Mononuclear cell (primary cell): ENCODE results near the gene KCNN4. TPM values are rescaled to one million over a fixed set of nuclear protein-coding genes. Genes with fewer than 3 reads are reported as not detected.
"Not testable (repeated sequence)": the region's sequence is repeated elsewhere in the genome, so short reads cannot be mapped to it uniquely, and the experiment has no call there.

ENCODE experiments used
- H3K27me3 ChIP-seq: 2 replicates; pipeline ENCODE4 v1.6.0; 2011; ENCODE audit warnings: low read length, control low read depth; ENCODE audit not compliant: insufficient read depth
- H3K4me1 ChIP-seq: 2 replicates; pipeline ENCODE4 v1.5.1; 2011; ENCODE audit warnings: mild to moderate bottlenecking, low read length, control low read depth; ENCODE audit not compliant: insufficient read depth
- H3K4me3 ChIP-seq: 2 replicates; pipeline ENCODE4 v1.5.1; 2011; ENCODE audit warnings: mild to moderate bottlenecking, low read length, moderate library complexity
- H3K9me3 ChIP-seq: 2 replicates; pipeline ENCODE4 v1.5.1; 2011; ENCODE audit warnings: low read depth, mild to moderate bottlenecking, control low read depth, low read length
- total RNA-seq: library from RNA; depleted of rRNA; stranded (reverse); fragments of >200 nt; gene quantifications from one replicate; pipeline ENCODE4 v1.2.3, GENCODE V29; 2012

The KCNN4 gene
- total RNA-seq, 1 donor = 9.9 TPM

DNA sequence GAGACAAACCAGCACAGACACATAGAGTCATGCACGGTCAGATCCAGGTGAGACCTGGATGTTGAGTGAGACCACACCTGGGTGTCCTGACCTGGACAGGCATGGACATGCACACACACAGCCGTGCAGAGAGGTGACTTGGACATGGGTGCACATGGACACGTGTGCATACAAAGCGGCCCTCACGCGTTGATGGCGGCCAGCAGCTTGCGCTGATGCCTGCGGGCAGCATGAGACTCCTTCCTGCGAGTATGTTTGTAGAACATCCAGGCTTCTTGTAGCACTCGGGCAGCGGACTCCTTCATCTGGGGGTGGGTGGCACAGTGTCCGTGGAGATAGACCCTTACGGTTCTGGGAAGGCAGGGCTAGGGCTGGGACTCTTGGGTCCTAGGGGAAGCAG lies 11.5 kb downstream of the KCNN4 start:
- H3K4me1 ChIP-seq = peaks cover 63% of the 10 kb centered on the region
- H3K27me3 ChIP-seq = no peaks in the 10 kb centered on the region
- H3K9me3 ChIP-seq = no peaks in the 10 kb centered on the region
- H3K4me3 ChIP-seq = no peak overlapping the region

DNA sequence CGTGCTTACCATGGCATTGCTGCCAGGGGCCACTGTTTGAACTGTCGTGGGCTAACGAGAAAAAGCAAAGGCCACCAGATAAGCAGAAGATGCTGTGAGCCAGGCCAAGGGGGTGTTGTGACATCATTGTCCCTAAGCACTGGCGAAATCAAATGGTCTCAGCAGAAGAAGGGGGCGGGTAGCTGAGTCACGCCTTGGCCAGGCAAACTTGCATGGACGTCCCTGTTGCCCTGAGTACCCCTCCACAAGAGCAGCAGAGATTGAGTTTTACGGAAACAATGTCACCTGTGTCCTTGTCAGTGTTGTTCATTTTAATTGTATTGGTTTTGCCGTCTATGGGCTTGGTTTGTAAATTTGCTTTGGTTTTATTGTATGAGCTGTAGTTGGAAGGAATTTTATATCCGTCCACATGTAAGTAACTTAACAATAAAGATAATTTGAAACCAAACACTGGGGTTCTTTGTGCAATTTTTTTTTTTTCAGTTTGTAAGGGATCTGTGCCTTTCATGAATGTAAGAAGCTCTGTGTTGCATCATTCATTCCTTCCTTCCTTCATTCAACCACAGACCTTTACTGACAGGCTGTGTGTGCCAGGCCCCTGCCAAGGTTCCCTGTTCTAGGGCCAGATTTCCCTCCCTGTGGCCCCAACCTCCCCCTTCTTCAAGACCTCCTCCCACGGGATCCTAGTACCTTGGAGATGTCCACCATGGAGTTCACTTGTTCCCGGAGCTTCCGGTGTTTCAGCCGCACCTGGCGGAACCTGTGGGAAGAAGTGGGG lies 12.3 kb downstream of the KCNN4 start:
- Histone ChIP-seq H3K27me3 (no peaks in the 10 kb centered on the region), H3K9me3 (no peaks in the 10 kb centered on the region), H3K4me1 (peaks cover 69% of the 10 kb centered on the region), H3K4me3 (no peak overlapping the region)

DNA sequence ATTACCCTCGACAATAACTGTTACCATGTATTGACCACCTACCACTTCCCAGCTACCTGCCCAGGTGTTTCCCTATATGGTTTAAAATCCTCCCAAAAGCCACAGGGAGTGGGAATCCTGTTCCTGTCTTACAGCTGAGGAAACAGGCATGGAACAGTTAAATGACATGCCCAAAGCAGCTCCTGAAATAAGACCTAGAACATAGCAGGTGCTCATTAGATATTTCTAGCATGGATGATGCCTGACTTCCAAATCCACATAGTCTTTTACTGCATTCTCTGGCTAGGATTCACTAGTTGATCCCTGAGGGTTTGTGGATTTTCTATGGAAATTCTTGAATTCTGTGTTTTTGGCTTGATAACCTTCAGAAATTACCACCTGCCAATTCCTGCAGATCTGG lies 13.0 kb downstream of the KCNN4 start:
- Histone ChIP-seq H3K27me3 (no peaks in the 10 kb centered on the region), H3K9me3 (no peaks in the 10 kb centered on the region), H3K4me3 (no peak overlapping the region), H3K4me1 (peaks cover 74% of the 10 kb centered on the region)

DNA sequence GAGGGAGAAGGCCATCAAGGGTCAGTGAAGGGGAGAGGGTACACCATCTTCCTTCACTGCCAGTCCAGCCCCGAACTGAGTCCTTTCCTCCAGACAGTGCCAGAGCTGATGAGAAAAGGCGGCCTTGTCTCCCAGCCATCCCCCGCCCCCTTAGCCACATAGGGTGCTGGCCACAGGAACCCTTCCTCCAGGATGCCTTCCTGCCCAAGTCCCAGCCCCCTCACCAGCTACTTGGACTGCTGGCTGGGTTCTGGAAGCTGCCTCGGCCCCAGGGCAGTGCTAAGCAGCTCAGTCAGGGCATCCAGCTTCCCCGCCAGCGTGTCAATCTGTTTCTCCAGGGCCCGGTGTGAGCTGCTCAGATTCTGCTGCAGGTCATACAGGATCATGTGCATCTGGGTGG lies 13.5 kb downstream of the KCNN4 start:
- no peaks in the 10 kb centered on the region for H3K27me3 ChIP-seq
- H3K9me3 ChIP-seq = no peaks in the 10 kb centered on the region
- no peak overlapping the region for H3K4me3 ChIP-seq
- peaks cover 74% of the 10 kb centered on the region for H3K4me1 ChIP-seq

DNA sequence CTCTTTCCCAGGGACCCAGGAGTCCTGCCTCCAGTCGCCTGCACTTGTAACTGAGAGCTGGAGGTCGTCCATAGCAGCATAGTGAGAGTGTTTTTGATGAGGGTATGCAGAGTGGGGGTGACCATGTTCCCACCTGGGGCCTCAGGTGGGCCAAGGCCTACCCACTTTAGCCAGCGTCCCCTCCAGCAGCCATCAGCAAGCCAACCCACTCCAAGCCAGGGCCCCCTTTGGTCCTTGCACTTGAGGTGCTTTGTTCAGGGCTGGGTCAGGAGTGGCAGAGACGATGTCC lies 14.1 kb downstream of the KCNN4 start:
- Histone ChIP-seq H3K27me3 (no peaks in the 10 kb centered on the region), H3K4me3 (no peak overlapping the region), H3K4me1 (peaks cover 74% of the 10 kb centered on the region), H3K9me3 (no peaks in the 10 kb centered on the region)

DNA sequence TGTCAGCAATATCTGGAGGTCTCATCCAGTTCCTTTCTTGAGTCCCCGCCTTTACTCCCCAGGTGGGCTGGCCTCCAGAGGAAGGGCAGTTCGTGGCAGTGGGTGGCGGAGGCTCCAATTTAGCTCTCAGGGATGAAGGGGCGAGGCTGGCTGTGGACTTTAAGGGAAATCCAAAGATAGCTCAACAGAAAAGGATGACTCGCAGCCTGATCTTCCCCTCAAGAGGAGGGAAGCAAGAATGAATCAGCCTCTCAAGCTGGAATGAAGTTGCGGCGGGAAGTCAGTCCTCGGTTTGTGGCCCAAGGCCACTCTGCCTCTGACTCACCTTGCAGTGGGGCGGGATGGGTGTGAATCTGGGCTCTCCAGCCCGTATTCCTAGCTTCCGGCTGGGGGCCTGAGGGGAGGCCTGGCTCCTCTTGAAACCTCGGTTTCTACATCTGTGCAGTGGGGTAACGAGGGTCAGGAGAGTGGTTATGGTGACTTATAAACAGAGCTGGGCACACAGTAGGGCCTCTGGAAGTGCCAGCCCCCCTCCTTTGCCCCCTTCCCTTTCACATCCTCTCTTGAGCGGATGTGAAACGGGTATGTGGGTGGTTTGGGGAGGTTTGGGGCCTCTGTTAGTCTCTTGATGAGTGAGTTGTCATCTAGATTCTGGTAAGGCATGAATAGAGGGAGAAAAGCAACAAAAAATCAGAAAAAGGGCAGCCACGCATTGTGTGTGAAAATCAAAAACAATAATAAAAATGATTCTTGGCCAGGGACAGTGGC lies 15.5 kb downstream of the KCNN4 start:
- peaks cover 72% of the 10 kb centered on the region for H3K4me1 ChIP-seq
- H3K4me3 ChIP-seq = no peak overlapping the region
- no peaks in the 10 kb centered on the region for H3K27me3 ChIP-seq
- H3K9me3 ChIP-seq = no peaks in the 10 kb centered on the region

DNA sequence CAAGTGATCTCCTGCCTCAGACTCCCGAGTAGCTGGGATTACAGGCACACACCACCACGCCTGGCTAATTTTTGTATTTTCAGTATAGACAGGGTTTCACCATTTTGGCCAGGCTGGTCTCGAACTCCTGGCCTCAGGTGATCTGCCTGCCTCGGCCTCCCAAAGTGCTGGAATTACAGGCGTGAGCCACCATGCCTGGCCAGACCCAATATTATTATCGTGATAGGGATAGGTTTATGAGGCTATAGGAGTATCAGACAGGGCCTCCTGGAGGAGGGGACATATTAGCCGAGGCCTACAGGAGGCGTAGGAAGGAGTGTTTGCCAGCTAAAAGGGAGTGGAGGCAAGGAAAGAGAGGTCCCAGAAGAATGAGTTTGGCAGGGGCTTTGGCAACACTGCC lies 16.1 kb downstream of the KCNN4 start:
- not testable (repeated sequence) for H3K4me3 ChIP-seq, H3K27me3 ChIP-seq, H3K9me3 ChIP-seq
- peaks cover 67% of the 10 kb centered on the region for H3K4me1 ChIP-seq

DNA sequence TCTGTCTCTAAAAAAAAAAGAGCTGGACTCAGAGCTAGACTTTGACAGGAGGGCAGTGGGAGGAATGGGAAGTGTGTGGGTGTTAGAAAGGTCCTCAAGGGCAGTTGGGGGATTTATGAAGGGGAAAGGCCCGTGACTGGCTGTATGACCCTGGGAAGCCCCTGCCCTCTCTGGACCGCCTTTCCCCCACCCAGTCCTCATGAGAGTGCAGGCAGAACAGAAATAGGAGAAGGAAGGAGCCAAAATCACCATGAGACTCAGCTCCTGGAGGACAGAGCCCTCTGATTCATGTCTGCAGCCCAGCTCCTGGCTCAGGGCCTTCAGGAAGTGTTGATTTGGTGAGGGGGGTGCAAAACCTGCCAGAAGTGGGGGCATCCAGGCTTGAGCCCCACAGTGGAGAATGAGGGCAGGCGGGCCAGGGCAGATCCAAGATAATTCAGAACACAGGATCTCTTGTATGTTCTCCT lies 17.3 kb downstream of the KCNN4 start:
- H3K27me3 ChIP-seq = no peaks in the 10 kb centered on the region
- H3K9me3 ChIP-seq = no peaks in the 10 kb centered on the region
- no peak overlapping the region for H3K4me3 ChIP-seq
- H3K4me1 ChIP-seq = peaks cover 60% of the 10 kb centered on the region

DNA sequence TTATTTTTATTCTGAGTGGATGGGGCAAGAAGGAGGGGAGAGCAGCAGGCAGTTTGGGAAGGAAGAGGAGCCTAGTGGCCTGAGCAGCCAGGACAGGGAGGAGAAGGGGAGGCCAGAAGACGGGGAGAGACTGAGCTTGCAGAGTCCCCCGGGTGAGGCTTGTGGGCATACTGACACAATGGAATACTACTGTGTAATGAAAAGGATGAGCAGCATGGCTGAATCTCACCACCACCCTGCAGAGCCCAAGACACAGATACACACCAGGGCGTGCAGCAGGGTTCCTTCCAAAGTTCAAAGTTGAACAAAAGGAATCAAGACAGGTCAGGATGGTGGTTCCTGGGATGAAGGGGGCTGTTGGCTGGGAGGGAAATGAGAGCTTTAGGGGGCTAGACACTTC lies 18.0 kb downstream of the KCNN4 start:
- no peaks in the 10 kb centered on the region for H3K27me3 ChIP-seq
- no peaks in the 10 kb centered on the region for H3K9me3 ChIP-seq
- peaks cover 59% of the 10 kb centered on the region for H3K4me1 ChIP-seq
- no peak overlapping the region for H3K4me3 ChIP-seq

DNA sequence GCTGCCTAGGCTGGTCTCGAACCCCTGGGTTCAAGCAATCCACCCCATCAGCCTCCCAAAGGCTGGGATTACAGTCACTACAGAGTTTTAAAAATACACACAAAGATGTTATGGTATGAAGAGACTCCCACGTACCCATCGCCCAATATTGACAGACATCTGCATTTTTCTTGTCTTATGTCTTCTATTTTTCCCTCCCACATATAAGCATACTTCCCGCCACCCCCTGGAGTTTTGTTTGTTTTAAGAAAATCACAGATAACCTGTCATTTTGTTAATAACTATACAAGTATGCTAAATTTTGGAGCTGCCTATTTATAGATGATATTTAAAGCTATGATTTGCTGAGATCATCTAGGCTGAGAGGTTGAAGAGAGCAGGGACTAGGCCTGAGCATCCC lies 19.8 kb downstream of the KCNN4 start:
- Histone ChIP-seq H3K27me3 (no peaks in the 10 kb centered on the region), H3K4me1 (peaks cover 59% of the 10 kb centered on the region), H3K4me3 (no peak overlapping the region), H3K9me3 (no peaks in the 10 kb centered on the region)

DNA sequence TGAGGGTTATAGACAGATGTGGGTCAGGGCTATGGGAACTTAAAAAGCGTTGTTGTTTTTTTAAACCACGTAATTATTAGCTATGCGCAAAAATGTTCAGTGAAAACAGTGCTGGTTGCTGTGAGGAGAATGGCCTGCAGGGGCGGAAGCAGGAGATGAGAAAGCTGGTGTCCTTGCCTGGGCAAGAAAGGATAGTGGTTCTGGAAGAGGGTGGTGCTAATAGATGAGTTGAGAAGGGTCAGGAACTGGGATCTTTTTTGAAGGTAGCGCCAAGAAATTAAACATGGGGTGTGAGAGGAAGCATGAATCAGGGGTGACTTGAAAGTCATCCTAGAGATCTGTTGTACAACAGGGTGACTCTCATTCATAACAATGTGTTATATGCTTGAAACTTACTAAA lies 21.3 kb downstream of the KCNN4 start:
- Histone ChIP-seq H3K9me3 (no peaks in the 10 kb centered on the region), H3K4me3 (no peak overlapping the region), H3K4me1 (peaks cover 54% of the 10 kb centered on the region), H3K27me3 (no peaks in the 10 kb centered on the region)

DNA sequence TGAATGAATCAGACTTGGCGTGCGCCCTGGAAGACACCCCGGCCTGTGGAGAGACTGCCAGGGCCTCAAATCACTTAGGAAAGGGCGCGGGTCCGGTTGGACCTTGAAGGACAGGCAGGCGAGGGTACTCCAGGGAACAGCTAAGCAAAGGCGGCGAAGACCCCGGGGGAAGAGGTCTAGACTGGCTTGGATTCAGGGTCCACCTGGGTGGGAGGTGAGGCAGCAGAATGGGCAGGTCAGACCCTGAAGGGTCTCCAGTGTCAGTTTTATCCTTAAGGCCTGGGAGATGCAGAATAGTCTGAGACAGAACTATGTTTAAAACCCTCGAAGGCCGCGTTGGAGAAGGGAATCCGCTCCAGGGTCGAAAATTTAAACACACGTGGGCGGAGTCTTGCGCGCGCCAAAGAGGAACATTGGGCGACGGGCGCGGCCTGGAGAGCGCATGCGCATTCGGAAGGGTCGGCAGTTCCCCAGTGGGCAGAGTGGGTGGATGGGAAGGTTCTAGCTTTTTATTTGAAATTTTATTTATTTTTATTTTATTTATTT lies 25.4 kb downstream of the KCNN4 start:
- Histone ChIP-seq H3K9me3 (no peaks in the 10 kb centered on the region), H3K4me3 (peak overlapping the region; percentile 67), H3K4me1 (peaks cover 60% of the 10 kb centered on the region), H3K27me3 (no peaks in the 10 kb centered on the region)

DNA sequence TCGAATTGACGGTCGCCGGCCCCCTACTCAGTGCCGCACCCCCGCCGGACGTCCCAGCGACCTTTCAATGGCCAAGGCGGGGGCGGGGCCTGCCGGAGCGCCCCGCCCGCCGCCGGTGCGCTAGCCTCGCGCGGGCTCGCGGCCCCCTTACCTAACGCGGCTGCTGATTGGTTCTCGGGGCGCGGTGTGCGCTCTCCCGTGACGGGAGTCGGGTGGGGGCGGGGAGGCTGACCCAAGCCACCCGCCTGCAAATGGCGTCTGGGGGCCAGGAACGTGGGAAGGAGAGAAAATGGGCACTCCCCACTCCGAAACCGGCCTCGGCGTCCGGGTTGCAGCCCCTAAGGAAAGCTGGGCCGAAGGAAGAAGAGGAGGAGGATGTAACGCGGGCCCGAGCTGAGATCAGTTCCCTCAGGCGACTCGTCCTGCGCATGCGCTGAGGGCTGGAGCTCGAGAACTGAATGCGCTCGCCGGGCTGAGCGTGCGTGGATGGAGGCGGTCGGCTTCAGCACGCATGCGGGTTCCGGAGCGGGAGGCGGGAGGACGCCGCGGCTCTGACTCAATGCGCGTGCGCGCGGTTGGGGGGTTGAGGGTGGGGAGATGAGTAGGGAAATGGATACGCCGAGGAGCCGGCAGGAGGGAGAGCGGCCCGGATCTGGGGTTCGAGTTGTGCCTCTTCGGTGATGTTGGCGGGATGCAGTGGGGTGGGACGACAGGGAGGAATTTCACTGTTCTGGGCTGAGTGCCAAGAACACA lies 26.1 kb downstream of the KCNN4 start, which contains the start of gene SMG9:
Gene SMG9, minus strand, starts transcription at position 460 of the 753 bp plus-strand sequence. CDS start 4,221 bp downstream, outside the sequence.
- H3K4me3 ChIP-seq = peak within 1 kb of the TSS; percentile 67
- H3K27me3 ChIP-seq = no peaks in the 10 kb centered on the region
- H3K4me1 ChIP-seq = peaks cover 59% of the 10 kb centered on the region
- no peaks in the 10 kb centered on the region for H3K9me3 ChIP-seq

DNA sequence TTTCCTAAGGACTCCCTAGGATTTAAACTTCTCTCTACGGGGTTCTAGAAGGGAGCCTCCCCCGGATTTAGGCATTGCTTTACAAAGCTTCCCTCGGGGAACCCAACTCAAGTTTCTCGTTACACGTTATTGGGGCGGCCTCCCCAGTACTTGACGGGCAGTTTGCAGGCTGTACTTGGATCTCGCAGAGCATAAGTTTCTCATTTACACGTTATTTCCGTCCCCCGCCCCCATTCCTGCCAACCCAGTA lies 26.6 kb downstream of the KCNN4 start:
- Histone ChIP-seq H3K4me1 (peaks cover 54% of the 10 kb centered on the region), H3K9me3 (no peaks in the 10 kb centered on the region), H3K27me3 (no peaks in the 10 kb centered on the region), H3K4me3 (peak overlapping the region; percentile 67)

DNA sequence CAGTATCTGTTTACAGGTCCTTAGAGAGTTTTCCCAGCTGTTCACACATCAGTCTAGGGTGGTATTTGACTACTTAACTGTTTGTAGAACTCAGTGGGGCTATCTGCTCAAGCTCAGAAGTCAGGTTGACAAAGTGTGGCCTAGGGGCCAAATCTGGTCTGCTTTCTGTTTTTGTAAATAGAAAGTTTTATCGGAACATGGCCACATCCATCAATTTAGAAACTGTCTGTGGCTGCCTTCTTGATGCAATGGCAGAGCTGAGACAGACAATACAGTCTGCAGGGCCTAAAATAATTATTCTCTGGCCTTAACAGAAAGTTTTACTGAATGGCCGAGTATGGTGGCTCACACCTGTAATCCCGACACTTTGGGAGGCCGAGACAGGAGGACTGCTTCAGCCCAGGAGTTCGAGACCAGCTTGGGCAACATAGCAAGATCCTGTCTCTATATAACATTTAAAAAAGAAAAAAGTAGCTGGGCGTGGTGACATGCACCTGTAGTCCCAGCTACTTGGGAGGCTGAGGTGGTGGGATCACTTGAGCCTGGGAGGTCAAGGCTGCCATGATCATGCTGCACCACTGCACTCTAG lies 28.4 kb downstream of the KCNN4 start:
- Histone ChIP-seq H3K4me3 (no peak overlapping the region), H3K9me3 (no peaks in the 10 kb centered on the region), H3K4me1 (peaks cover 45% of the 10 kb centered on the region), H3K27me3 (no peaks in the 10 kb centered on the region)
